ENCODE data around the gene SBK2. TPM values are rescaled to one million over a fixed set of nuclear protein-coding genes. Genes with fewer than 3 reads are reported as not detected.
"Not testable (repeated sequence)": the region's sequence is repeated elsewhere in the genome, so short reads cannot be mapped to it uniquely, and the experiment has no call there.

The SBK2 gene
- total RNA-seq (ENCODE audit: unreplicated experiment): 0.42 TPM
- long read RNA-seq, partial matches to known transcripts: 0 of 1 reads
- long read RNA-seq, other reads (novel, unspliced or antisense): 1 of 1 reads

GRCh38 chr19:55536951-55537740 lies at the start of gene SBK2:
Gene SBK2 (minus strand): TSS chr19:55537133. CDS start chr19:55536294, 839 bp downstream.
- H3K9me3 Mint-ChIP-seq (ENCODE audit: unreplicated experiment): peaks cover 8% of the 10 kb centered on the region
- H3K4me1 Mint-ChIP-seq (ENCODE audit: low read depth, unreplicated experiment): peaks cover 8% of the 10 kb centered on the region
- peaks cover 6% of the 10 kb centered on the region for H3K36me3 Mint-ChIP-seq (ENCODE audit: unreplicated experiment)
- DNase-seq: peak; percentile 64
- H3K27me3 Mint-ChIP-seq (ENCODE audit: unreplicated experiment): peaks cover 4% of the 10 kb centered on the region
- TF ChIP-seq CTCF (IDR thresholded peaks at IDR 0.05; ENCODE audit: partially characterized antibody, unreplicated experiment): no peak
- H3K27ac Mint-ChIP-seq (ENCODE audit: unreplicated experiment): no peak within 1 kb of the TSS
- H3K4me3 Mint-ChIP-seq (ENCODE audit: unreplicated experiment): no peak within 1 kb of the TSS

- peak; percentile 92 for DNase-seq
- peak overlapping the region; percentile 89 for H3K4me3 Mint-ChIP-seq (ENCODE audit: unreplicated experiment)
- H3K27ac Mint-ChIP-seq (ENCODE audit: unreplicated experiment): peak overlapping the region; percentile 95
- H3K36me3 Mint-ChIP-seq (ENCODE audit: unreplicated experiment): no peaks in the 10 kb centered on the region
- H3K4me1 Mint-ChIP-seq (ENCODE audit: low read depth, unreplicated experiment): peaks cover 8% of the 10 kb centered on the region
- H3K27me3 Mint-ChIP-seq (ENCODE audit: unreplicated experiment): peaks cover 5% of the 10 kb centered on the region
- no peak for TF ChIP-seq CTCF (IDR thresholded peaks at IDR 0.05; ENCODE audit: partially characterized antibody, unreplicated experiment)
- H3K9me3 Mint-ChIP-seq (ENCODE audit: unreplicated experiment): peaks cover 7% of the 10 kb centered on the region
Measured at GRCh38 chr19:55585658-55586339, 48.9 kb upstream of the SBK2 start.

- Mint-ChIP-seq H3K27ac (ENCODE audit: unreplicated experiment) (no peak overlapping the region), H3K4me1 (ENCODE audit: low read depth, unreplicated experiment) (peaks cover 8% of the 10 kb centered on the region), H3K27me3 (ENCODE audit: unreplicated experiment) (peaks cover 3% of the 10 kb centered on the region), H3K36me3 (ENCODE audit: unreplicated experiment) (no peaks in the 10 kb centered on the region), H3K9me3 (ENCODE audit: unreplicated experiment) (peaks cover 11% of the 10 kb centered on the region), H3K4me3 (ENCODE audit: unreplicated experiment) (peak overlapping the region; percentile 85)
- no peak for TF ChIP-seq CTCF (IDR thresholded peaks at IDR 0.05; ENCODE audit: partially characterized antibody, unreplicated experiment)
- DNase-seq: no peak
Measured at GRCh38 chr19:55584871-55585270, 47.9 kb upstream of the SBK2 start.

GRCh38 chr19:55583897-55584296 lies 47.0 kb upstream of the SBK2 start:
- H3K36me3 Mint-ChIP-seq (ENCODE audit: unreplicated experiment); DNase-seq; H3K4me1 Mint-ChIP-seq (ENCODE audit: low read depth, unreplicated experiment); H3K4me3 Mint-ChIP-seq (ENCODE audit: unreplicated experiment); H3K27ac Mint-ChIP-seq (ENCODE audit: unreplicated experiment); H3K27me3 Mint-ChIP-seq (ENCODE audit: unreplicated experiment): not testable (repeated sequence)
- H3K9me3 Mint-ChIP-seq (ENCODE audit: unreplicated experiment): peaks cover 15% of the 10 kb centered on the region

- not testable (repeated sequence) for H3K4me1 Mint-ChIP-seq (ENCODE audit: low read depth, unreplicated experiment); DNase-seq; H3K27ac Mint-ChIP-seq (ENCODE audit: unreplicated experiment); H3K36me3 Mint-ChIP-seq (ENCODE audit: unreplicated experiment); H3K27me3 Mint-ChIP-seq (ENCODE audit: unreplicated experiment)
- peak overlapping the region; percentile 76 for H3K4me3 Mint-ChIP-seq (ENCODE audit: unreplicated experiment)
- H3K9me3 Mint-ChIP-seq (ENCODE audit: unreplicated experiment): peaks cover 15% of the 10 kb centered on the region
Measured at GRCh38 chr19:55582284-55582683, 45.4 kb upstream of the SBK2 start.

GRCh38 chr19:55581823-55582223 lies 44.9 kb upstream of the SBK2 start:
- peaks cover 18% of the 10 kb centered on the region for H3K9me3 Mint-ChIP-seq (ENCODE audit: unreplicated experiment)
- no peak for TF ChIP-seq CTCF (IDR thresholded peaks at IDR 0.05; ENCODE audit: partially characterized antibody, unreplicated experiment)
- H3K4me1 Mint-ChIP-seq (ENCODE audit: low read depth, unreplicated experiment): peaks cover 4% of the 10 kb centered on the region
- peak overlapping the region; percentile 72 for H3K27ac Mint-ChIP-seq (ENCODE audit: unreplicated experiment)
- no peak for DNase-seq
- H3K36me3 Mint-ChIP-seq (ENCODE audit: unreplicated experiment): peaks cover 4% of the 10 kb centered on the region
- peak overlapping the region; percentile 76 for H3K4me3 Mint-ChIP-seq (ENCODE audit: unreplicated experiment)
- H3K27me3 Mint-ChIP-seq (ENCODE audit: unreplicated experiment): peaks cover 11% of the 10 kb centered on the region

Measured in glutamatergic neuron (in vitro differentiated cells).